CD14-positive monocyte (primary cell): ENCODE results near the gene ARFGAP3. TPM values are rescaled to one million over a fixed set of nuclear protein-coding genes. Genes with fewer than 3 reads are reported as not detected.

Experiments
- DNase-seq, 3 donors: peaks; one replicate each; pipeline ENCODE4 v3.0.0-alpha.2; 2011 to 2022
- H2AFZ ChIP-seq: 2 replicates; pipeline ENCODE4 v1.6.0; 2012; ENCODE audit warnings: mild to moderate bottlenecking, low read depth, low read length, inconsistent platforms; ENCODE audit not compliant: insufficient read depth, poor library complexity, severe bottlenecking
- H3K27ac ChIP-seq, 2 donors: 1 replicate in 1 of 2; 2 replicates in 1 of 2; pipeline ENCODE4 v1.5.1; 2012 to 2013; ENCODE audit warnings: low read length in 2 of 2, control low read depth in 1 of 2, inconsistent platforms in 1 of 2, low read depth in 1 of 2, mild to moderate bottlenecking in 1 of 2
- H3K27me3 ChIP-seq, 2 donors: one replicate each; pipeline versions ENCODE4 v1.6.0 to v1.6.1; 2011 to 2013; ENCODE audit warnings: low read length in 2 of 2; ENCODE audit not compliant: control insufficient read depth in 2 of 2, insufficient read depth in 2 of 2
- H3K36me3 ChIP-seq, 2 donors: replicated peaks in 1 of 2; 1 replicate in 1 of 2; 2 replicates in 1 of 2; pipeline versions ENCODE4 v1.5.1 to v1.6.1; 2012 to 2013; ENCODE audit warnings: low read length in 2 of 2, control low read depth in 1 of 2, inconsistent platforms in 1 of 2, mild to moderate bottlenecking in 1 of 2; ENCODE audit not compliant: insufficient read depth in 2 of 2, control insufficient read depth in 1 of 2
- H3K4me1 ChIP-seq, 2 donors: 1 replicate in 1 of 2; 2 replicates in 1 of 2; pipeline versions ENCODE4 v1.5.1 to v1.6.1; 2012 to 2013; ENCODE audit warnings: low read length in 2 of 2, control low read depth in 1 of 2, inconsistent platforms in 1 of 2, mild to moderate bottlenecking in 1 of 2, moderate library complexity in 1 of 2; ENCODE audit not compliant: insufficient read depth in 2 of 2, control insufficient read depth in 1 of 2
- H3K4me2 ChIP-seq: replicated peaks from 2 replicates; pipeline ENCODE3; 2012; ENCODE audit warnings: low read length, moderate library complexity, mild to moderate bottlenecking; ENCODE audit not compliant: poor library complexity, severe bottlenecking; ENCODE audit errors: extremely low read depth
- H3K4me3 ChIP-seq, 3 experiments: fragments of 200-600 bp in 1 of 3; sonication (generic) in 1 of 3; replicated peaks in 1 of 3; 1 replicate in 2 of 3; 2 replicates in 1 of 3; pipeline ENCODE4 v1.5.1; 2011 to 2013; ENCODE audit warnings: low read length in 3 of 3, mild to moderate bottlenecking in 3 of 3, control low read depth in 2 of 3, low read depth in 2 of 3, inconsistent platforms in 1 of 3, moderate library complexity in 1 of 3
- H3K79me2 ChIP-seq: 2 replicates; pipeline ENCODE4 v1.6.0; 2012; ENCODE audit warnings: mild to moderate bottlenecking, control low read depth, inconsistent platforms, low read length, moderate library complexity; ENCODE audit not compliant: insufficient read depth
- H3K9ac ChIP-seq: 2 replicates; pipeline ENCODE4 v1.6.0; 2017; ENCODE audit warnings: low read length, mild to moderate bottlenecking; ENCODE audit not compliant: insufficient read depth, poor library complexity, severe bottlenecking
- H3K9me3 ChIP-seq, 2 donors: replicated peaks in 1 of 2; 1 replicate in 1 of 2; 2 replicates in 1 of 2; pipeline versions ENCODE4 v1.5.1 to v1.6.1; 2012 to 2013; ENCODE audit warnings: low read length in 2 of 2, control low read depth in 1 of 2; ENCODE audit not compliant: control insufficient read depth in 1 of 2, insufficient read depth in 1 of 2
- H4K20me1 ChIP-seq: 2 replicates; pipeline ENCODE4 v1.6.0; 2012; ENCODE audit warnings: mild to moderate bottlenecking, low read length, control low read depth, moderate library complexity; ENCODE audit not compliant: insufficient read depth
- H3K27ac Mint-ChIP-seq, 7 donors: one replicate each; pipeline ENCODE4 v1.8.0; 2020; ENCODE audit warnings: mild to moderate bottlenecking in 7 of 7, mixed read lengths in 7 of 7, moderate library complexity in 6 of 7, inconsistent platforms in 2 of 7
- H3K27me3 Mint-ChIP-seq, 3 donors: one replicate each; pipeline ENCODE4 v1.8.0; 2021 to 2022; ENCODE audit warnings: low read depth in 3 of 3, mild to moderate bottlenecking in 3 of 3, mixed read lengths in 3 of 3, moderate library complexity in 3 of 3, inconsistent platforms in 1 of 3
- H3K36me3 Mint-ChIP-seq, 2 donors: one replicate each; pipeline ENCODE4 v1.8.0; 2020; ENCODE audit warnings: mixed read lengths in 2 of 2, inconsistent platforms in 1 of 2, mild to moderate bottlenecking in 1 of 2
- H3K4me1 Mint-ChIP-seq: one replicate; pipeline ENCODE4 v1.8.0; 2020; ENCODE audit warnings: mild to moderate bottlenecking, mixed read lengths
- H3K4me3 Mint-ChIP-seq, 2 donors: one replicate each; pipeline ENCODE4 v1.8.0; 2020; ENCODE audit warnings: mild to moderate bottlenecking in 2 of 2, mixed read lengths in 2 of 2, moderate library complexity in 1 of 2
- H3K9me3 Mint-ChIP-seq, 7 donors: one replicate each; pipeline ENCODE4 v1.8.0; 2020 to 2022; ENCODE audit warnings: mixed read lengths in 7 of 7, mild to moderate bottlenecking in 6 of 7, moderate library complexity in 6 of 7, inconsistent platforms in 2 of 7
- CTCF ChIP-seq: fragments of 200-600 bp; IDR thresholded peaks from one replicate; pipeline ENCODE4 v1.8.0; 2022; ENCODE audit warnings: antibody characterized with exemption, mild to moderate bottlenecking
- WGBS: methylation state at CpG from one replicate; pipeline ENCODE4 v1.1.5; 2013; ENCODE audit warnings: missing lambda C conversion rate; ENCODE audit not compliant: insufficient coverage; 5-methylcytosine and 5-hydroxymethylcytosine counted together
- intact Hi-C, 2 donors: fragments of 100-400 bp; cut with micrococcal nuclease; formaldehyde crosslinking; loops; one replicate each; pipeline versions ENCODE4 v1.15.0 to v1.15.1; 2023
- polyA plus RNA-seq, 3 donors: library from polyadenylated mRNA; depleted of rRNA in 1 of 3; unstranded in 2 of 3; stranded (reverse) in 1 of 3; fragments of 300-500 nt in 2 of 3; fragments of >200 nt in 1 of 3; fragmentation: Illumina TruSeq in 2 of 3; gene quantifications; 1 replicate in 2 of 3; 2 replicates in 1 of 3; pipeline ENCODE4 v1.2.3, GENCODE V29; 2012 to 2021

The ARFGAP3 gene
- polyA plus RNA-seq, 3 donors: 22.3 to 38.7 (median 34.8) TPM

GRCh38 chr22:42819412-42820044, 37.5 kb downstream of the ARFGAP3 start:
- Histone ChIP-seq H3K9ac (no peak overlapping the region), H3K27me3 (no peaks in the 10 kb centered on the region), H2AFZ (no peak overlapping the region), H3K4me1 (no peaks in the 10 kb centered on the region), H3K9me3 (no peaks in the 10 kb centered on the region), H3K27ac (no peak overlapping the region), H4K20me1 (no peaks in the 10 kb centered on the region), H3K79me2 (no peaks in the 10 kb centered on the region), H3K36me3 (peaks cover 38 to 87% of the 10 kb centered on the region in 2 donors), H3K4me3 (no peak overlapping the region), H3K4me2 (no peak overlapping the region)
- no peak for TF ChIP-seq CTCF
- H3K36me3 Mint-ChIP-seq: peaks cover 57 to 70% of the 10 kb centered on the region in 2 donors
- no peaks in the 10 kb centered on the region for H3K27me3 Mint-ChIP-seq
- no peak overlapping the region for H3K4me3 Mint-ChIP-seq
- H3K4me1 Mint-ChIP-seq: peaks cover 3% of the 10 kb centered on the region
- no peak for DNase-seq
- H3K27ac Mint-ChIP-seq: no peak overlapping the region
- WGBS: 91% methylated on average over 6 of the region's 9 CpGs
- peaks cover 0 to 3% (median 0%) of the 10 kb centered on the region in 7 donors for H3K9me3 Mint-ChIP-seq
- intact Hi-C loops: loop anchor here in 1 of 2 donors (5.0 kb wide), 1 partner anchor 157 kb away; no protein-coding TSS in a partner anchor

- Mint-ChIP-seq H3K27ac (no peak overlapping the region), H3K27me3 (no peaks in the 10 kb centered on the region), H3K4me1 (peaks cover 3% of the 10 kb centered on the region), H3K4me3 (no peak overlapping the region), H3K9me3 (peaks cover 0 to 3% (median 0%) of the 10 kb centered on the region in 7 donors), H3K36me3 (peaks cover 62 to 68% of the 10 kb centered on the region in 2 donors)
- Histone ChIP-seq H3K9ac (no peak overlapping the region), H3K4me1 (no peaks in the 10 kb centered on the region), H2AFZ (no peak overlapping the region), H3K79me2 (no peaks in the 10 kb centered on the region), H3K36me3 (peaks cover 43 to 87% of the 10 kb centered on the region in 2 donors), H3K27ac (no peak overlapping the region), H3K9me3 (no peaks in the 10 kb centered on the region), H4K20me1 (no peaks in the 10 kb centered on the region), H3K4me2 (no peak overlapping the region), H3K4me3 (no peak overlapping the region), H3K27me3 (no peaks in the 10 kb centered on the region)
- no peak for DNase-seq
- intact Hi-C loops: no loop called here
- no peak for TF ChIP-seq CTCF
- WGBS: 88% methylated on average over 1 of the region's 3 CpGs
Observed at GRCh38 chr22:42817556-42817955, 39.5 kb downstream of the ARFGAP3 start.
